Neural progenitor cell (in vitro differentiated cells): Measurements from ENCODE around the gene SERPINB13.

Source experiments
- EZH2 ChIP-seq: fragments of 200-600 bp; sonication (generic); IDR thresholded peaks from 2 replicates; pipeline ENCODE4 v1.6.1; 2017; ENCODE audit warnings: antibody characterized with exemption, mild to moderate bottlenecking, moderate library complexity
- EZH2phosphoT487 ChIP-seq: fragments of 200-600 bp; sonication (generic); IDR thresholded peaks from 2 replicates; pipeline ENCODE4 v1.6.1; 2017; ENCODE audit warnings: antibody characterized with exemption
- TF ChIP-seq, protein P1 (sequence below): fragments of 200-600 bp; sonication (generic); IDR thresholded peaks from 2 replicates; pipeline ENCODE4 v1.5.1; 2017; ENCODE audit warnings: antibody characterized with exemption, mild to moderate bottlenecking

DNA sequence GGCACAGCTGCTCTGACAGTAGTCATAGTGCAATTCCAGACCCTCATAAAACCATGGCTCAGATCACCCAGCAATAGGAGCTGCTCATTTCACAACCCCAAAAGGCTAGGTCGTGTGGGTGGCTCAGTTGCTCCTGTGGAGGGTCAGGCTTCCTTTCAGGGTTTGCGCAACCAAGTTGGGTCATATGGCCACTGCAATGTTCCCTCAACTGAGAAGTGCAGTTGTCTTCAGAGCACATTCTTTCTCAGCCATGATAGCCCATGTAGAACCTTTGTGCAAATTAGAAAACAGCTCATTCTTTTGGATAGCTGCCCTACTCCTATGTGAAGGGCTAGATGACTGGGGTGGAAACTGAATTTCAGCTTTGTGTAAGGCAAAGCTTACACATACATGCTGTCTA is 3.2 kb downstream of the SERPINB13 start:
- TF ChIP-seq, protein P1, sequence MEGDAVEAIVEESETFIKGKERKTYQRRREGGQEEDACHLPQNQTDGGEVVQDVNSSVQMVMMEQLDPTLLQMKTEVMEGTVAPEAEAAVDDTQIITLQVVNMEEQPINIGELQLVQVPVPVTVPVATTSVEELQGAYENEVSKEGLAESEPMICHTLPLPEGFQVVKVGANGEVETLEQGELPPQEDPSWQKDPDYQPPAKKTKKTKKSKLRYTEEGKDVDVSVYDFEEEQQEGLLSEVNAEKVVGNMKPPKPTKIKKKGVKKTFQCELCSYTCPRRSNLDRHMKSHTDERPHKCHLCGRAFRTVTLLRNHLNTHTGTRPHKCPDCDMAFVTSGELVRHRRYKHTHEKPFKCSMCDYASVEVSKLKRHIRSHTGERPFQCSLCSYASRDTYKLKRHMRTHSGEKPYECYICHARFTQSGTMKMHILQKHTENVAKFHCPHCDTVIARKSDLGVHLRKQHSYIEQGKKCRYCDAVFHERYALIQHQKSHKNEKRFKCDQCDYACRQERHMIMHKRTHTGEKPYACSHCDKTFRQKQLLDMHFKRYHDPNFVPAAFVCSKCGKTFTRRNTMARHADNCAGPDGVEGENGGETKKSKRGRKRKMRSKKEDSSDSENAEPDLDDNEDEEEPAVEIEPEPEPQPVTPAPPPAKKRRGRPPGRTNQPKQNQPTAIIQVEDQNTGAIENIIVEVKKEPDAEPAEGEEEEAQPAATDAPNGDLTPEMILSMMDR, result no peak
- TF ChIP-seq EZH2phosphoT487, result no peak
- TF ChIP-seq EZH2, result no peak
